Left ventricle myocardium inferior (tissue), 1 donor: ENCODE data around the gene CNOT2. TPM values are rescaled to one million over a fixed set of nuclear protein-coding genes. Genes with fewer than 3 reads are reported as not detected.

Experiments
- DNase-seq: peaks from one replicate; pipeline ENCODE4 v3.0.0-alpha.2; 2020
- H3K27ac ChIP-seq: fragments of 200-600 bp; replicated peaks from 2 replicates; pipeline ENCODE4 v1.8.0; 2021
- H3K27me3 ChIP-seq: fragments of 200-600 bp; 2 replicates; pipeline ENCODE4 v1.8.0; 2021; ENCODE audit warnings: low read depth
- H3K36me3 ChIP-seq: fragments of 200-600 bp; 2 replicates; pipeline ENCODE4 v1.8.0; 2021
- H3K4me1 ChIP-seq: fragments of 200-600 bp; 2 replicates; pipeline ENCODE4 v1.8.0; 2021
- H3K4me3 ChIP-seq: fragments of 200-600 bp; 2 replicates; pipeline ENCODE4 v1.8.0; 2021; ENCODE audit warnings: mild to moderate bottlenecking, moderate library complexity
- H3K9me3 ChIP-seq: fragments of 200-600 bp; replicated peaks from 2 replicates; pipeline ENCODE4 v1.8.0; 2021
- CTCF ChIP-seq: fragments of 200-600 bp; IDR thresholded peaks from 2 replicates; pipeline ENCODE4 v1.8.0; 2021; ENCODE audit warnings: antibody characterized with exemption, mild to moderate bottlenecking, borderline replicate concordance
- intact Hi-C: fragments of 100-400 bp; cut with micrococcal nuclease; formaldehyde crosslinking; loops from one replicate; pipeline ENCODE4 v1.11.0; 2022
- total RNA-seq: library from RNA; stranded (reverse); fragmentation: NEBNext Ultra II Directional; extraction: Animal tissue kit (Norgen Biotek cat#: 25700); gene quantifications from one replicate; pipeline ENCODE4 v1.2.1, GENCODE V29; 2021
- donor health status: DM: no; HTN: yes; CAD: no; lungs with severe emphysema.

The CNOT2 gene
- total RNA-seq, 1 donor from 2014 or later: 33.0 TPM

- Histone ChIP-seq H3K27ac (no peak overlapping the region), H3K36me3 (no peaks in the 10 kb centered on the region), H3K4me3 (no peak overlapping the region), H3K9me3 (no peaks in the 10 kb centered on the region), H3K27me3 (no peaks in the 10 kb centered on the region), H3K4me1 (peaks cover 56% of the 10 kb centered on the region)
- intact Hi-C loops: no loop called here
- no peak for TF ChIP-seq CTCF
- no peak for DNase-seq
These were observed 25.7 kb downstream of the CNOT2 start for GRCh38 chr12:70268972-70269371.

GRCh38 chr12:70270108-70270507 is 26.9 kb downstream of the CNOT2 start:
- peaks cover 46% of the 10 kb centered on the region for H3K4me1 ChIP-seq
- H3K4me3 ChIP-seq: no peak overlapping the region
- intact Hi-C loops: no loop called here
- no peaks in the 10 kb centered on the region for H3K36me3 ChIP-seq
- no peaks in the 10 kb centered on the region for H3K27me3 ChIP-seq
- DNase-seq: no peak
- no peaks in the 10 kb centered on the region for H3K9me3 ChIP-seq
- no peak overlapping the region for H3K27ac ChIP-seq
- TF ChIP-seq CTCF: no peak

- TF ChIP-seq CTCF: no peak
- Histone ChIP-seq H3K9me3 (no peaks in the 10 kb centered on the region), H3K36me3 (no peaks in the 10 kb centered on the region), H3K27ac (no peak overlapping the region), H3K27me3 (no peaks in the 10 kb centered on the region), H3K4me3 (no peak overlapping the region), H3K4me1 (peaks cover 46% of the 10 kb centered on the region)
- intact Hi-C loops: no loop called here
- DNase-seq: no peak
These were observed 27.8 kb downstream of the CNOT2 start for GRCh38 chr12:70271025-70271424.

- intact Hi-C loops: no loop called here
- Histone ChIP-seq H3K36me3 (no peaks in the 10 kb centered on the region), H3K9me3 (no peaks in the 10 kb centered on the region), H3K4me1 (peaks cover 41% of the 10 kb centered on the region), H3K27ac (no peak overlapping the region), H3K4me3 (no peak overlapping the region), H3K27me3 (no peaks in the 10 kb centered on the region)
- DNase-seq: no peak
- TF ChIP-seq CTCF: no peak
These were observed 29.3 kb downstream of the CNOT2 start for GRCh38 chr12:70272510-70272909.

DNA sequence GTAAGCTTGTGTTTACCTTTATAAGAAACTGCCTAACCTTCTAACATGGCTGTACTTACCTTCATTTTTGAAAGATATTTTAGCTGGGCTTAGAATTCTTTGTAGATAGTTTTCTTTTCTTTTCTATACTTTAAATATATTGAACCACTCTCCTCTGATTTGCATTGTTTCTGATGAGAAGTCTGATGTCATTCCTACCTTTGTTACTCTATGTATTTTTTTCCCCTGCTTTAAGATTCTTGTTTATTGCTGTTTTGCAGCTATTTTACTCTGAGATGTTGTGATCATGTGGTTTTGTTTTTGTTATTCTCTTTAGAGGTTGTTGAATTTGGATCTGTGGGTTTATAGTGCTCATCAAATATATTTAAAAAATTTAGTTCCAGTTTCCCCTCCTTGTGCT is 31.8 kb downstream of the CNOT2 start:
- intact Hi-C loops: no loop called here
- Histone ChIP-seq H3K9me3 (no peaks in the 10 kb centered on the region), H3K4me3 (no peak overlapping the region), H3K27me3 (no peaks in the 10 kb centered on the region), H3K4me1 (peaks cover 33% of the 10 kb centered on the region), H3K27ac (no peak overlapping the region), H3K36me3 (no peaks in the 10 kb centered on the region)
- DNase-seq: no peak
- no peak for TF ChIP-seq CTCF

DNA sequence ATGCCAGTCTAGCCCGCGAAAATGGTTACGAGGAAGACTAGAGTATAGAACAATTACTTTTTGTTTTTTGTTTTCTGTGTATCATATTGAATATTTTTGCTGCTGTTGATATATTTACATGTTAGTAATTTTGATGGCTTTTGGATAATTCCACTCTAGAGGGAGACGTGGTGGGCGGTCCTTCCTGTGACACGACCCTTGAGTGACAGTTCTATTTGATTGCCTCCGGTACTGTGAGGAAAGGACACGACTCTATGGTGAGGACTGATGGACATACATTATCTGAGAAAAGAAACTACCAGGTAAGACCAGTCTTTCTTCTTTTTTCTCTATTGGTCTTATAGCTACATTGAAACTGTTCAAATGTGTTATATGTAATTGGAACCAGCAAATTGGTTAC is 34.7 kb downstream of the CNOT2 start:
- no peak overlapping the region for H3K4me3 ChIP-seq
- no peaks in the 10 kb centered on the region for H3K9me3 ChIP-seq
- H3K36me3 ChIP-seq: no peaks in the 10 kb centered on the region
- TF ChIP-seq CTCF: no peak
- no peaks in the 10 kb centered on the region for H3K27me3 ChIP-seq
- no peak for DNase-seq
- intact Hi-C loops: no loop called here
- H3K4me1 ChIP-seq: peaks cover 8% of the 10 kb centered on the region
- H3K27ac ChIP-seq: no peak overlapping the region
